A673 (cell line): ENCODE results near the gene DNM1. TPM values are rescaled to one million over a fixed set of nuclear protein-coding genes. Genes with fewer than 3 reads are reported as not detected.

ENCODE experiments used
- BruUV-seq: library from RNA; stranded (reverse); fragments of 400-500 nt; replicated peaks from 2 replicates; lab custom pipeline; 2021; lab: Mats Ljungman, UMichigan
- CTCF ChIA-PET: fragments of 300-600 bp; sonication (Branson Sonifier 250); formaldehyde crosslinking; loops from one replicate; lab custom pipeline; 2022; ENCODE audit warnings: antibody characterized with exemption; lab: Charles Lee
- POLR2A ChIA-PET: fragments of 300-600 bp; sonication (Branson Sonifier 250); formaldehyde crosslinking; loops from one replicate; lab custom pipeline; 2022; ENCODE audit warnings: antibody characterized with exemption; ENCODE audit not compliant: low non-redundant PET; lab: Charles Lee
- DNase-seq: peaks from one replicate; pipeline ENCODE4 v3.0.0-alpha.2; 2015; ENCODE audit warnings: low spot score
- H3K27ac ChIP-seq: fragments of 200-600 bp; sonication (generic); 2 replicates; pipeline ENCODE4 v1.5.1; 2016; ENCODE audit warnings: mixed run types, low read depth, mild to moderate bottlenecking, mixed read lengths, antibody characterized with exemption, low read length; ENCODE audit not compliant: poor library complexity, severe bottlenecking
- H3K27me3 ChIP-seq: fragments of 200-600 bp; sonication (generic); replicated peaks from 2 replicates; pipeline ENCODE4 v1.6.1; 2017; ENCODE audit warnings: mixed run types, low read depth, mild to moderate bottlenecking, mixed read lengths, antibody characterized with exemption, low read length; ENCODE audit not compliant: insufficient read depth, poor library complexity
- H3K36me3 ChIP-seq: fragments of 200-600 bp; sonication (generic); 2 replicates; pipeline ENCODE4 v1.6.1; 2016; ENCODE audit warnings: mixed run types, mild to moderate bottlenecking, mixed read lengths, antibody characterized with exemption, low read length; ENCODE audit not compliant: insufficient read depth, poor library complexity, severe bottlenecking
- H3K4me1 ChIP-seq: fragments of 200-600 bp; sonication (generic); 2 replicates; pipeline ENCODE4 v1.6.1; 2017; ENCODE audit warnings: mixed run types, mild to moderate bottlenecking, mixed read lengths, antibody characterized with exemption, low read length; ENCODE audit not compliant: insufficient read depth, poor library complexity, severe bottlenecking
- H3K4me3 ChIP-seq: fragments of 200-600 bp; sonication (generic); 2 replicates; pipeline ENCODE4 v1.5.1; 2016; ENCODE audit warnings: low read depth, mixed run types, mild to moderate bottlenecking, mixed read lengths, low read length; ENCODE audit not compliant: poor library complexity, severe bottlenecking
- H3K9me3 ChIP-seq: fragments of 200-600 bp; sonication (generic); 2 replicates; pipeline ENCODE4 v1.6.1; 2016; ENCODE audit warnings: mixed run types, low read depth, mild to moderate bottlenecking, mixed read lengths, antibody characterized with exemption, low read length; ENCODE audit not compliant: poor library complexity, severe bottlenecking
- EZH2 ChIP-seq: fragments of 200-600 bp; sonication (generic); IDR thresholded peaks from 2 replicates; pipeline ENCODE4 v1.6.1; 2017; ENCODE audit warnings: borderline replicate concordance, low read depth, mild to moderate bottlenecking, mixed read lengths, antibody characterized with exemption, low read length; ENCODE audit not compliant: poor library complexity, severe bottlenecking
- intact Hi-C: fragments of 100-400 bp; cut with micrococcal nuclease; formaldehyde crosslinking; loops from one replicate; pipeline ENCODE4 v1.10.0; 2022; ENCODE audit not compliant: unreplicated experiment
- total RNA-seq: library from RNA; stranded (reverse); gene quantifications from 2 replicates; pipeline ENCODE4 v1.2.3, GENCODE V29; 2021
- TF ChIP-seq, protein P1 (sequence below): fragments of 300-800, 200-600 bp; sonication (generic); conservative IDR thresholded peaks from 2 replicates; pipeline ENCODE4 v1.5.1; 2017; ENCODE audit warnings: low read depth, mild to moderate bottlenecking, antibody characterized with exemption, low read length, moderate library complexity, mixed read lengths

Gene DNM1
- total RNA-seq, 1 experiment from 2014 or later, result 7.6 TPM

DNA sequence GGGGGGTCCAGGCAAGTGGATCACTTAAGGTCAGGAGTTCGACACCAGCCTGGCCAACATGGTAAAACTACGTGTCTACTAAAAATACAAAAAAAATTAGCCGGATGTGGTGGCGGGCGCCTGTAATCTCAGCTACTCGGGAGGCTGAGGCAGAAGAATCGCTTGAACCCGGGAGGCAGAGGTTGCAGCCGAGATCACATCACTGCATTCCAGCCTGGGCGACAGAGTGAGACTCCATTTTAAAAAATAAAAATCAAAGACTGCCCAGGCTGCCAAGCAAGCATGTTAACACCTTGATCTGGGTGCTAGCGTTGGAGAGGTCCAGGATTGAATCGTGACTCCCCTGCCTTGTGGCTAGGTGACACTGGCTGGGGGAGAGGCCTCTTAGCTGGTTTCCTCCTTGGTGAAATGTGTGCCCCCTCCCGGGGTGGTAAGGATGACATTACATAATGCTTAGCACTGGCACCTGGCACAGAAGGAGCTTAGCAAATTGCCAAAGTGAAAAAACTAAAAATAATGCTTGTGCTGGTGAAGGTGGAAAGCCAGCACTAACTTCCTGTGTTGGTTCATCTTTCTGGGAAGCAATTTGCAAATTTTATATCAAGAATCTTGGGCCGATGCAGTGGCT lies 9.6 kb upstream of the DNM1 start:
- CTCF ChIA-PET, result interaction anchor here (1.2 kb wide), 1 partner anchor 50 kb away, joined by 3 read pairs; no protein-coding TSS in a partner anchor
- H3K36me3 ChIP-seq, result peaks cover 13% of the 10 kb centered on the region
- POLR2A ChIA-PET, result no interaction called here
- no TSS peak for BruUV-seq
- H3K27me3 ChIP-seq, result no peaks in the 10 kb centered on the region
- H3K4me1 ChIP-seq, result peaks cover 23% of the 10 kb centered on the region
- no peak overlapping the region for H3K27ac ChIP-seq
- TF ChIP-seq EZH2, result no peak
- TF ChIP-seq, protein P1, sequence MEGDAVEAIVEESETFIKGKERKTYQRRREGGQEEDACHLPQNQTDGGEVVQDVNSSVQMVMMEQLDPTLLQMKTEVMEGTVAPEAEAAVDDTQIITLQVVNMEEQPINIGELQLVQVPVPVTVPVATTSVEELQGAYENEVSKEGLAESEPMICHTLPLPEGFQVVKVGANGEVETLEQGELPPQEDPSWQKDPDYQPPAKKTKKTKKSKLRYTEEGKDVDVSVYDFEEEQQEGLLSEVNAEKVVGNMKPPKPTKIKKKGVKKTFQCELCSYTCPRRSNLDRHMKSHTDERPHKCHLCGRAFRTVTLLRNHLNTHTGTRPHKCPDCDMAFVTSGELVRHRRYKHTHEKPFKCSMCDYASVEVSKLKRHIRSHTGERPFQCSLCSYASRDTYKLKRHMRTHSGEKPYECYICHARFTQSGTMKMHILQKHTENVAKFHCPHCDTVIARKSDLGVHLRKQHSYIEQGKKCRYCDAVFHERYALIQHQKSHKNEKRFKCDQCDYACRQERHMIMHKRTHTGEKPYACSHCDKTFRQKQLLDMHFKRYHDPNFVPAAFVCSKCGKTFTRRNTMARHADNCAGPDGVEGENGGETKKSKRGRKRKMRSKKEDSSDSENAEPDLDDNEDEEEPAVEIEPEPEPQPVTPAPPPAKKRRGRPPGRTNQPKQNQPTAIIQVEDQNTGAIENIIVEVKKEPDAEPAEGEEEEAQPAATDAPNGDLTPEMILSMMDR, result no peak
- no peak overlapping the region for H3K4me3 ChIP-seq
- no peaks in the 10 kb centered on the region for H3K9me3 ChIP-seq
- DNase-seq, result no peak
- intact Hi-C loops, result no loop called here

DNA sequence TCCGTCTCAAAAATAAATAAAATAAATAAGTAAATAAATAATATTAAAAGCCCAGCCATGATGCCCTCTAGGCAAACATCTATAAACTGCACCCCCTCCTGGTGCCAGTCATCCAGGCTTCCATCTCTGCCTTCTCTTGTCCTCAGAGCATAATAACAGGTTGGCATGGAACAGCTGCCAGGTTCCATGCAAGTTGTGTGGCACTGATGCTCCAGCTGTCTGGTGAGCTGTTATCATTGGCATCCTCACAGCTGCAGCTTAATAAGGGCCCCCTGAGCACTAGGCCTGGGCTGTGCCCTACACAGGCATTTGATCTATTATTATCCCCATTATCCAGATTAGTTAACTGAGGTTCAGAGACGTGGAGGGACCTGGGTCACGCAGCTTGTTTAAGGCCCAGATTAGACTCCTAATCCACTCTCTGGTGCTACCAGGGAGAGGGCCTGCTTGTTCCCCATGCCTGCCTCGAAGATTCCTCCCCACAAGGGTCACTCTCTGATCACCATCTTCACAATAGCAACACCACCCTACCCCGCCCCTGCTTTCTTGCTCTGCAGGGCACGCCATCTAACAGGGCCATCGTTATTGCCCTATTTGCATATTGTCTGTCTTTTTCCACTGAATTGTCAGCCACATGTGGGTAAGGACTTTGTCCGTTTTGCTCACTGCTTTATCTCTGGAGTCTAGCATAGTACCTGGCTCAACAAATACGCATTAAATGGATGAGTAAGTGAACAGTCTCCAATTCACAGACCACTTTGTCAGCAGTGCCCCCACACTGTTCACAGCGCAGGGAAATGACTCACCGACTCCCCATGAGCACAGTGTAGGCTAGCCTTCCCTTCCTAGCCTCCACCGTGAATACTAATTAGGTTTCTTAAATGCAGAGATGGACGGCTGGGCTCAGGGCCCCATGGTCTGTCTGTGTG lies 1.5 kb upstream of the DNM1 start:
- DNase-seq, result peak; percentile 74
- CTCF ChIA-PET, result no interaction called here
- Histone ChIP-seq H3K27ac (no peak overlapping the region), H3K4me3 (no peak overlapping the region), H3K9me3 (no peaks in the 10 kb centered on the region), H3K4me1 (peaks cover 3% of the 10 kb centered on the region), H3K36me3 (no peaks in the 10 kb centered on the region), H3K27me3 (no peaks in the 10 kb centered on the region)
- POLR2A ChIA-PET, result no interaction called here
- intact Hi-C loops, result no loop called here
- no TSS peak for BruUV-seq
- TF ChIP-seq, protein P1, result no peak
- TF ChIP-seq EZH2, result no peak

DNA sequence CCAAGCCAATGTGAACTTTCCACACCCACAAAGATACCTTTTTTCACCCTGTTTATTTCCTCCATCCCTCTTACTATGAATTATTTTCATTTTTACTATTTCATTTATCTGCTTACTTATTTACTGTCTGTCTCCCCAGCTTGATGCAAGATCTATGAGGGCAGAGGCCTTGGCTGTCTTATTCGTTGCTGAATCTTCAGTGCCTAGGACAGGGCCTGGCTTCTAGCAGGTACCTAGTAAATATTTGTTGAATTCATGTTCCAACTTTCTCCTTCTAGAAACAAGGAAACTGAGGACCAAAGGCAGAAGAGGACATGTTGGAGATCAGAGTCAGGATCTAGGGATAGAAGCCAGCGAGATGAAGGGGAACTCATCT lies 543 bp upstream of the DNM1 start:
- H3K27ac ChIP-seq, result no peak overlapping the region
- peaks cover 3% of the 10 kb centered on the region for H3K4me1 ChIP-seq
- DNase-seq, result no peak
- H3K36me3 ChIP-seq, result no peaks in the 10 kb centered on the region
- no peak for TF ChIP-seq EZH2
- TF ChIP-seq, protein P1, result no peak
- H3K27me3 ChIP-seq, result no peaks in the 10 kb centered on the region
- intact Hi-C loops, result no loop called here
- BruUV-seq, result no TSS peak
- ChIA-PET POLR2A (no interaction called here), CTCF (no interaction called here)
- H3K4me3 ChIP-seq, result no peak overlapping the region
- H3K9me3 ChIP-seq, result no peaks in the 10 kb centered on the region
